AG04450 (cell line): ENCODE data around the gene CDKAL1. TPM values are rescaled to one million over a fixed set of nuclear protein-coding genes. Genes with fewer than 3 reads are reported as not detected.

ENCODE experiments used
- CTCF ChIA-PET: fragments of 300-600, 350-600 bp; formaldehyde crosslinking; extraction: SDS; loops from one replicate; lab custom pipeline; 2022; ENCODE audit warnings: antibody characterized with exemption, inconsistent platforms; lab: Charles Lee
- POLR2A ChIA-PET: fragments of 350-600 bp; formaldehyde crosslinking; extraction: SDS; loops from one replicate; lab custom pipeline; 2021; ENCODE audit warnings: antibody characterized with exemption, inconsistent platforms; lab: Yijun Ruan, JAX
- DNase-seq: peaks from one replicate; pipeline ENCODE4 v3.0.0-alpha.2; 2011; ENCODE audit warnings: low read depth, low spot score
- H3K27ac ChIP-seq: one replicate; pipeline ENCODE4 v1.5.1; 2012; ENCODE audit warnings: low read depth, low read length, control low read depth
- H3K27me3 ChIP-seq: one replicate; pipeline ENCODE4 v1.6.0; 2012; ENCODE audit warnings: low read length; ENCODE audit not compliant: control insufficient read depth, insufficient read depth
- H3K4me3 ChIP-seq: 2 replicates; pipeline ENCODE4 v1.5.1; 2011; ENCODE audit warnings: mild to moderate bottlenecking, low read depth, low read length, control low read depth
- H3K9me3 ChIP-seq: 2 replicates; pipeline ENCODE4 v1.5.1; 2012; ENCODE audit warnings: low read length; ENCODE audit not compliant: control insufficient read depth, insufficient read depth
- CTCF ChIP-seq: IDR thresholded peaks from 2 replicates; pipeline ENCODE4 v1.5.1; 2011; ENCODE audit warnings: low read depth, low read length, control low read depth, inconsistent platforms
- polyA plus RNA-seq: library from polyadenylated mRNA; depleted of rRNA; stranded (reverse); fragments of >200 nt; gene quantifications from 2 replicates; pipeline ENCODE4 v1.2.3, GENCODE V29; 2011

CDKAL1 gene
- polyA plus RNA-seq, 1 experiment: 9.2 TPM

- Histone ChIP-seq H3K9me3 (no peaks in the 10 kb centered on the region), H3K27me3 (no peaks in the 10 kb centered on the region), H3K27ac (no peak overlapping the region), H3K4me3 (no peak overlapping the region)
- ChIA-PET CTCF (no interaction called here), POLR2A (no interaction called here)
- TF ChIP-seq CTCF: no peak
- DNase-seq: no peak
These were observed 176.1 kb downstream of the CDKAL1 start for GRCh38 chr6:20710341-20710740.

GRCh38 chr6:20711518-20711917 lies 177.3 kb downstream of the CDKAL1 start:
- no peak overlapping the region for H3K4me3 ChIP-seq
- H3K27ac ChIP-seq: no peak overlapping the region
- POLR2A ChIA-PET: no interaction called here
- CTCF ChIA-PET: no interaction called here
- H3K9me3 ChIP-seq: no peaks in the 10 kb centered on the region
- no peak for TF ChIP-seq CTCF
- DNase-seq: no peak
- no peaks in the 10 kb centered on the region for H3K27me3 ChIP-seq

- H3K9me3 ChIP-seq: no peaks in the 10 kb centered on the region
- CTCF ChIA-PET: no interaction called here
- no peak for DNase-seq
- POLR2A ChIA-PET: no interaction called here
- TF ChIP-seq CTCF: no peak
- H3K27me3 ChIP-seq: no peaks in the 10 kb centered on the region
- no peak overlapping the region for H3K4me3 ChIP-seq
- no peak overlapping the region for H3K27ac ChIP-seq
These were observed 177.8 kb downstream of the CDKAL1 start for GRCh38 chr6:20712011-20712410.

- Histone ChIP-seq H3K4me3 (no peak overlapping the region), H3K9me3 (no peaks in the 10 kb centered on the region), H3K27ac (no peak overlapping the region), H3K27me3 (no peaks in the 10 kb centered on the region)
- DNase-seq: no peak
- CTCF ChIA-PET: no interaction called here
- POLR2A ChIA-PET: no interaction called here
- TF ChIP-seq CTCF: no peak
These were observed 181.0 kb downstream of the CDKAL1 start for GRCh38 chr6:20715135-20715806.

- H3K4me3 ChIP-seq: no peak overlapping the region
- no peak for TF ChIP-seq CTCF
- CTCF ChIA-PET: no interaction called here
- no peak overlapping the region for H3K27ac ChIP-seq
- no peaks in the 10 kb centered on the region for H3K9me3 ChIP-seq
- POLR2A ChIA-PET: no interaction called here
- no peaks in the 10 kb centered on the region for H3K27me3 ChIP-seq
- DNase-seq: no peak
These were observed 182.6 kb downstream of the CDKAL1 start for GRCh38 chr6:20716865-20717264.
